SU-DHL-6 (cell line): ENCODE data around the gene POLE.
A peak's percentile ranks its signal among the peaks of the same experiment; 100 is the strongest.

ENCODE experiments used
- H2AFZ ChIP-seq: fragments of 200-600 bp; sonication (generic); 2 replicates; pipeline ENCODE4 v1.6.1; 2014; ENCODE audit warnings: low read depth, mild to moderate bottlenecking, moderate library complexity, mixed read lengths, antibody characterized with exemption, low read length; ENCODE audit not compliant: severe bottlenecking
- H3F3A ChIP-seq: fragments of 200-600 bp; shearing (Covaris generic); 2 replicates; pipeline ENCODE4 v1.6.0; 2016; ENCODE audit warnings: antibody characterized with exemption, mild to moderate bottlenecking; ENCODE audit not compliant: insufficient read depth
- H3K27ac ChIP-seq: fragments of 200-600 bp; sonication (generic); 2 replicates; pipeline ENCODE4 v1.5.1; 2016; ENCODE audit warnings: low read depth, mild to moderate bottlenecking, low read length, moderate library complexity, mixed read lengths
- H3K27me3 ChIP-seq: fragments of 200-600 bp; sonication (generic), shearing (Covaris generic); 2 replicates; pipeline ENCODE4 v1.6.0; 2014; ENCODE audit warnings: mild to moderate bottlenecking, low read length
- H3K36me3 ChIP-seq: fragments of 200-600 bp; sonication (generic); 2 replicates; pipeline ENCODE4 v1.6.1; 2014; ENCODE audit warnings: mild to moderate bottlenecking, low read length, mixed read lengths
- H3K4me2 ChIP-seq: fragments of 300-600, 200-600 bp; shearing (Covaris generic), sonication (generic); 2 replicates; pipeline ENCODE4 v1.6.0; 2014; ENCODE audit warnings: low read length, low read depth, mild to moderate bottlenecking; ENCODE audit not compliant: poor library complexity, severe bottlenecking
- H3K4me3 ChIP-seq: fragments of 200-600 bp; sonication (generic); 2 replicates; pipeline ENCODE4 v1.5.1; 2014; ENCODE audit warnings: antibody characterized with exemption, low read length, mild to moderate bottlenecking, mixed read lengths; ENCODE audit not compliant: insufficient read depth, poor library complexity, severe bottlenecking
- H3K79me2 ChIP-seq: fragments of 200-600 bp; sonication (generic); 2 replicates; pipeline ENCODE4 v1.6.1; 2014; ENCODE audit warnings: mild to moderate bottlenecking, low read length, moderate library complexity; ENCODE audit not compliant: insufficient read depth
- H3K9ac ChIP-seq: fragments of 200-600 bp; sonication (generic); 2 replicates; pipeline ENCODE4 v1.7.0; 2014; ENCODE audit warnings: mild to moderate bottlenecking, low read length
- H3K9me2 ChIP-seq: fragments of 200-600 bp; sonication (generic); replicated peaks from 2 replicates; pipeline ENCODE4 v1.6.1; 2014; ENCODE audit warnings: low read length; ENCODE audit not compliant: insufficient read depth
- H3K9me3 ChIP-seq: fragments of 200-600 bp; sonication (generic); 2 replicates; pipeline ENCODE4 v1.6.1; 2014; ENCODE audit warnings: low read length, mixed read lengths; ENCODE audit not compliant: insufficient read depth
- H4K20me1 ChIP-seq: fragments of 200-600 bp; sonication (generic); 2 replicates; pipeline ENCODE4 v1.6.1; 2014; ENCODE audit warnings: low read depth, mild to moderate bottlenecking, antibody characterized with exemption, low read length, moderate library complexity, mixed read lengths
- CTCF ChIP-seq: fragments of 200-600 bp; sonication (generic); IDR thresholded peaks from one replicate; pipeline ENCODE4 v1.5.1; 2017; ENCODE audit warnings: antibody characterized with exemption, mild to moderate bottlenecking, low read length, moderate library complexity; ENCODE audit not compliant: insufficient read depth, poor library complexity, severe bottlenecking
- EZH2phosphoT487 ChIP-seq: fragments of 200-600 bp; sonication (generic), shearing (Covaris generic); conservative IDR thresholded peaks from 2 replicates; pipeline ENCODE4 v1.6.1; 2018; ENCODE audit warnings: mild to moderate bottlenecking, antibody characterized with exemption, low read length, moderate library complexity, mixed read lengths

Gene POLE

GRCh38 chr12:132687211-132688164, at the start of gene POLE, which contains the start of gene PXMP2:
POLE (minus strand) TSS chr12:132687342; CDS start chr12:132687315, 27 bp downstream.
PXMP2 (plus strand) TSS chr12:132687587; CDS start chr12:132687671, 84 bp downstream.
- peak within 1 kb of the TSS; percentile 41 for H2AFZ ChIP-seq
- peaks cover 9% of the 10 kb centered on the region; the same call in 1 of the 2 replicates for H4K20me1 ChIP-seq
- peak within 1 kb of the TSS; percentile 58 for H3K4me2 ChIP-seq
- no peaks in the 10 kb centered on the region for H3K9me3 ChIP-seq
- peak within 1 kb of the TSS; percentile 83 for H3K4me3 ChIP-seq
- TF ChIP-seq EZH2phosphoT487 (no peak), CTCF (no peak)
- peak within 1 kb of the TSS; percentile 74 for H3K27ac ChIP-seq
- H3K36me3 ChIP-seq, result peaks cover 6% of the 10 kb centered on the region; the same call in 1 of the 2 replicates
- peaks cover 55% of the 10 kb centered on the region for H3K79me2 ChIP-seq
- H3K9ac ChIP-seq, result peak within 1 kb of the TSS; percentile 87
- no peaks in the 10 kb centered on the region for H3K27me3 ChIP-seq
- H3K9me2 ChIP-seq, result no peaks in the 10 kb centered on the region
- 0 out of 2 replicates have a peak, but pooled peaks cover 12% of the 10 kb centered on the region for H3F3A ChIP-seq

GRCh38 chr12:132736913-132737312, 49.8 kb upstream of the POLE start:
- peaks cover 6% of the 10 kb centered on the region; the same call in 1 of the 2 replicates for H3K79me2 ChIP-seq
- no peak overlapping the region for H3K4me3 ChIP-seq
- TF ChIP-seq CTCF (no peak), EZH2phosphoT487 (no peak)

GRCh38 chr12:132736378-132736777, 49.2 kb upstream of the POLE start:
- no peak overlapping the region for H2AFZ ChIP-seq
- TF ChIP-seq EZH2phosphoT487 (no peak), CTCF (no peak)
- H3K9me3 ChIP-seq, result no peaks in the 10 kb centered on the region
- no peaks in the 10 kb centered on the region for H3K27me3 ChIP-seq
- no peak overlapping the region for H3K4me2 ChIP-seq
- H4K20me1 ChIP-seq, result no peaks in the 10 kb centered on the region; the same call in 1 of the 2 replicates
- no peaks in the 10 kb centered on the region for H3K9me2 ChIP-seq
- H3K4me3 ChIP-seq, result no peak overlapping the region
- H3K79me2 ChIP-seq, result peaks cover under 1% of the 10 kb centered on the region; the same call in 1 of the 2 replicates
- no peaks in the 10 kb centered on the region for H3F3A ChIP-seq
- H3K36me3 ChIP-seq, result peaks cover 37% of the 10 kb centered on the region
- no peak overlapping the region for H3K27ac ChIP-seq
- H3K9ac ChIP-seq, result no peak overlapping the region

More at GRCh38 chr12:132736913-132737312, 49.8 kb upstream of the POLE start:
- Histone ChIP-seq H3F3A (no peaks in the 10 kb centered on the region), H3K27ac (no peak overlapping the region), H3K36me3 (peaks cover 36% of the 10 kb centered on the region), H2AFZ (no peak overlapping the region), H3K9me3 (no peaks in the 10 kb centered on the region), H3K4me2 (no peak overlapping the region), H3K9me2 (no peaks in the 10 kb centered on the region), H3K27me3 (no peaks in the 10 kb centered on the region), H3K9ac (no peak overlapping the region), H4K20me1 (no peaks in the 10 kb centered on the region; the same call in 1 of the 2 replicates)
